Prostate gland (tissue), 2 donors: ENCODE results near the gene ARSB. TPM values are rescaled to one million over a fixed set of nuclear protein-coding genes. Genes with fewer than 3 reads are reported as not detected.

Source experiments
- DNase-seq: peaks from one replicate; pipeline ENCODE4 v3.0.0-alpha.2; 2019; ENCODE audit warnings: low spot score
- H3K27ac ChIP-seq, 2 donors: fragments of 200-600 bp; sonication (generic); 2 replicates each; pipeline ENCODE4 v1.5.1; 2017 to 2019
- H3K27me3 ChIP-seq: fragments of 200-600 bp; sonication (generic); replicated peaks from 2 replicates; pipeline ENCODE4 v1.5.1; 2019; ENCODE audit not compliant: insufficient read depth
- H3K36me3 ChIP-seq, 2 donors: fragments of 200-600 bp; sonication (generic); 1 replicate in 1 of 2; 2 replicates in 1 of 2; pipeline versions ENCODE4 v1.5.1 to v1.8.1; 2017 to 2019
- H3K4me1 ChIP-seq: fragments of 200-600 bp; sonication (generic); replicated peaks from 2 replicates; pipeline ENCODE4 v1.5.1; 2019
- H3K4me3 ChIP-seq, 2 donors: fragments of 200-600 bp; sonication (generic); 2 replicates each; pipeline ENCODE4 v1.5.1; 2017 to 2019
- H3K9me3 ChIP-seq: fragments of 200-600 bp; sonication (generic); 2 replicates; pipeline ENCODE4 v1.5.1; 2017
- CTCF ChIP-seq, 4 experiments: fragments of 200-600 bp in 2 of 4; fragments of 450-650 bp in 2 of 4; sonication (generic) in 2 of 4; IDR thresholded peaks; 1 replicate in 3 of 4; 2 replicates in 1 of 4; pipeline ENCODE4 v1.5.1; 2016 to 2019; ENCODE audit warnings: antibody characterized with exemption in 4 of 4, mild to moderate bottlenecking in 2 of 4, moderate library complexity in 2 of 4
- POLR2A ChIP-seq: fragments of 450-650 bp; IDR thresholded peaks from one replicate; pipeline ENCODE4 v1.6.1; 2016; ENCODE audit warnings: antibody characterized with exemption, mild to moderate bottlenecking
- POLR2AphosphoS5 ChIP-seq: sonication (generic); formaldehyde crosslinking; IDR thresholded peaks from one replicate; pipeline ENCODE4 v1.6.1; 2017; ENCODE audit warnings: antibody characterized with exemption
- WGBS: methylation state at CpG from one replicate; pipeline ENCODE4 v1.1.5; 2018; 5-methylcytosine and 5-hydroxymethylcytosine counted together
- intact Hi-C: fragments of 100-400 bp; cut with DNase I; formaldehyde crosslinking; loops from one replicate; pipeline ENCODE4 v1.14.2; 2022
- total RNA-seq, 2 donors: library from RNA; depleted of rRNA; stranded (reverse); fragments of >200 nt; gene quantifications; one replicate each; pipeline ENCODE4 v1.1.0, GENCODE V29; 2016

The ARSB gene
- total RNA-seq, 2 donors from 2014 or later, result 5.4 to 14.9 TPM

- no peak overlapping the region for H3K4me3 ChIP-seq
- TF ChIP-seq POLR2A (no peak), CTCF (IDR thresholded peaks at IDR 0.05) (peak in 2 of 4 experiments; percentile 52 to 59)
- H3K36me3 ChIP-seq, result no peaks in the 10 kb centered on the region
- no peak overlapping the region for H3K27ac ChIP-seq
- no peaks in the 10 kb centered on the region for H3K27me3 ChIP-seq
- intact Hi-C loops, result loop anchor here (2.0 to 10.0 kb wide), 4 partner anchors 310 to 640 kb away; no protein-coding TSS in a partner anchor
- no peaks in the 10 kb centered on the region for H3K4me1 ChIP-seq
- WGBS, result 54% methylated on average over 2 of the region's 2 CpGs
- DNase-seq, result peak; percentile 20
- no peaks in the 10 kb centered on the region for H3K9me3 ChIP-seq
Measured at GRCh38 chr5:78964889-78965288, 20.2 kb downstream of the ARSB start.

DNA sequence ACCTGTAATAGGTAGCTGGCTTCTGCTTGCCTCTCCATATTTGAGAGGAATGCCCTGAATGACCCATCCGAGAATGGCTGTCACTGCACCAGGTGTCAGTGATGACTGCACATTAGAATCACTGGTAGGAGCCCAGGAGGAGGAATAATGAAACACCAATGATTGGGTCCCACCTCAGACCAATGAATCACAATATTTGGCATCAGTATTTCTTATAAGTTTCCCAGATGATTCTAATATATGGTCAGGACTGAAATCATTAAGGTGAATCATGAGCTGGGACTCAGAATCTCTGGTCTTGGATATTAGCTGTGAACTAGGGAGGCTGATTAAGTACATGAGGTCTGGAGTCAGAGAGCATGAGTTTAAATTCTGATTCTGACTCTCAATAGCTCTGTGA is 23.4 kb downstream of the ARSB start:
- H3K27me3 ChIP-seq, result no peaks in the 10 kb centered on the region
- no peak overlapping the region for H3K27ac ChIP-seq
- no peaks in the 10 kb centered on the region for H3K4me1 ChIP-seq
- intact Hi-C loops, result loop anchor here (5.0 to 10.0 kb wide), 3 partner anchors 307 to 637 kb away; no protein-coding TSS in a partner anchor
- TF ChIP-seq POLR2A, result no peak
- no peak for TF ChIP-seq POLR2AphosphoS5
- TF ChIP-seq CTCF (IDR thresholded peaks at IDR 0.05), result no peak
- 93% methylated on average over 1 of the region's 1 CpG for WGBS
- no peaks in the 10 kb centered on the region for H3K36me3 ChIP-seq
- no peak overlapping the region for H3K4me3 ChIP-seq
- H3K9me3 ChIP-seq, result no peaks in the 10 kb centered on the region
- DNase-seq, result no peak

- 81% methylated on average over 1 of the region's 1 CpG for WGBS
- no peaks in the 10 kb centered on the region for H3K27me3 ChIP-seq
- no peaks in the 10 kb centered on the region for H3K9me3 ChIP-seq
- DNase-seq, result no peak
- H3K4me3 ChIP-seq, result no peak overlapping the region
- intact Hi-C loops, result loop anchor here (5.0 to 10.0 kb wide), 3 partner anchors 305 to 635 kb away; no protein-coding TSS in a partner anchor
- no peaks in the 10 kb centered on the region for H3K36me3 ChIP-seq
- TF ChIP-seq POLR2AphosphoS5 (no peak), POLR2A (no peak), CTCF (IDR thresholded peaks at IDR 0.05) (no peak)
- no peaks in the 10 kb centered on the region for H3K4me1 ChIP-seq
- H3K27ac ChIP-seq, result no peak overlapping the region
Measured at GRCh38 chr5:78959767-78960166, 25.3 kb downstream of the ARSB start.

DNA sequence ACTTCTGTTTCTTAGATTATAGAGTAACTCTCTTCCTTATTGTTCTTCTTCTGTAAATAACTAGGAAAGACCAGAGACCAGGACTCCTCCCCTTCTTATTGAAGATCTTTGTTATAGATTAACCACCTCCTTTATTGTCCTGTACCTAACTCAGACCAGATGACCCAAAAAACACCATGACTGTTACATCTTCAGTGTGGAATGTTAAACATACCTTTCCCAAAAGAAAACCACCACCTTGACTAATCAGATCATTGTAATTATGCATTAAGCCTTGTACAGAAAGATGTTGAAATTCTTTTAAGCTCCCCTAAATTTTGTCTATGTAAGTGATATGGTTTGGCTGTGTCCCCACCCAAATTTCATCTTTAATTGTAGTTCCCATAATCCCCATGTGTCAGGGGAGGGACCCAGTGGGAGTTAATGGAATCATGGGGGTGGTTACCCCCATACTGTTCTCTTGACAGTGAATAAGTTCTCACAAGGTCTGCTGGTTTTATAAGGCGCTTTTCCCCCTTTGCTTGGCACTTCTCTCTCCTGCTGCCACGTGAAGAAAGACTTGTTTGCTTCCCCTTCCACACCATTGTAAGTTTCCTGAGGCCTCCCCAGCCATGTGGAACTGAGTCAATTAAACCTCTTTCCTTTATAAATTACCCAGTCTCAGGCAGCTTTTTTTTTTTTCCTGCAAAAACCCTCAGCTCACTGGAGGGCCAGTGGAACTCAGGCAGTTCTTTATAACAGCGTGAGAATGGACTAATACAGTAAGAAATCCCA is 26.3 kb downstream of the ARSB start:
- 69% methylated on average over 3 of the region's 3 CpGs for WGBS
- Histone ChIP-seq H3K27ac (no peak overlapping the region), H3K9me3 (no peaks in the 10 kb centered on the region), H3K27me3 (no peaks in the 10 kb centered on the region), H3K4me1 (no peaks in the 10 kb centered on the region), H3K36me3 (no peaks in the 10 kb centered on the region), H3K4me3 (no peak overlapping the region)
- no peak for DNase-seq
- TF ChIP-seq CTCF (IDR thresholded peaks at IDR 0.05) (no peak), POLR2AphosphoS5 (no peak), POLR2A (no peak)
- intact Hi-C loops, result no loop called here

GRCh38 chr5:78956901-78957300 is 28.2 kb downstream of the ARSB start:
- TF ChIP-seq POLR2AphosphoS5 (no peak), CTCF (IDR thresholded peaks at IDR 0.05) (no peak), POLR2A (no peak)
- Histone ChIP-seq H3K36me3 (no peaks in the 10 kb centered on the region), H3K4me1 (no peaks in the 10 kb centered on the region), H3K27me3 (no peaks in the 10 kb centered on the region), H3K27ac (no peak overlapping the region), H3K4me3 (no peak overlapping the region), H3K9me3 (no peaks in the 10 kb centered on the region)
- intact Hi-C loops, result no loop called here
- 56% methylated on average over 1 of the region's 1 CpG for WGBS
- DNase-seq, result no peak
